GM19452 (cell line): ENCODE data around the gene PRSS21.

Source experiments
- ATAC-seq: cut with Tn5 transposase; IDR thresholded peaks from one replicate; pipeline ENCODE4 v1.9.1; 2021; ENCODE audit not compliant: unreplicated experiment

Gene PRSS21

GRCh38 chr16:2804728-2805127, 12.3 kb upstream of the PRSS21 start:
- no peak for ATAC-seq

- ATAC-seq = no peak
These were observed 10.8 kb upstream of the PRSS21 start for GRCh38 chr16:2806286-2806685.

GRCh38 chr16:2808181-2808580, 8.9 kb upstream of the PRSS21 start:
- no peak for ATAC-seq

- ATAC-seq = no peak
These were observed 7.8 kb upstream of the PRSS21 start for GRCh38 chr16:2809149-2809760.

GRCh38 chr16:2810651-2811050, 6.4 kb upstream of the PRSS21 start:
- no peak for ATAC-seq

- no peak for ATAC-seq
These were observed 5.2 kb upstream of the PRSS21 start for GRCh38 chr16:2811703-2812471.

GRCh38 chr16:2813771-2814221, 3.2 kb upstream of the PRSS21 start:
- ATAC-seq = no peak

GRCh38 chr16:2814551-2815298, 2.3 kb upstream of the PRSS21 start:
- ATAC-seq = no peak

GRCh38 chr16:2815299-2815771, 1.7 kb upstream of the PRSS21 start:
- no peak for ATAC-seq

GRCh38 chr16:2817340-2818271, 569 bp downstream of the PRSS21 start:
- no peak for ATAC-seq

- ATAC-seq = no peak
These were observed 1.3 kb downstream of the PRSS21 start for GRCh38 chr16:2818272-2818876.

GRCh38 chr16:2819179-2819938, 2.3 kb downstream of the PRSS21 start:
- no peak for ATAC-seq

GRCh38 chr16:2819939-2820835, 3.1 kb downstream of the PRSS21 start:
- no peak for ATAC-seq

- no peak for ATAC-seq
These were observed 3.9 kb downstream of the PRSS21 start for GRCh38 chr16:2820836-2821486.

- ATAC-seq = no peak
These were observed 4.6 kb downstream of the PRSS21 start for GRCh38 chr16:2821487-2822157.

GRCh38 chr16:2822158-2822495, 5.1 kb downstream of the PRSS21 start:
- ATAC-seq = no peak

GRCh38 chr16:2822496-2822895, 5.5 kb downstream of the PRSS21 start:
- ATAC-seq = no peak

- no peak for ATAC-seq
These were observed 7.6 kb downstream of the PRSS21 start for GRCh38 chr16:2824626-2825025.
